GM18868 (cell line): ENCODE data around the gene PTCH2.
A peak's percentile ranks its signal among the peaks of the same experiment; 100 is the strongest.

Experiments used
- ATAC-seq: cut with Tn5 transposase; IDR thresholded peaks from one replicate; pipeline ENCODE4 v1.9.1; 2021; ENCODE audit warnings: mild to moderate bottlenecking, moderate library complexity; ENCODE audit not compliant: unreplicated experiment

The PTCH2 gene, protein sequence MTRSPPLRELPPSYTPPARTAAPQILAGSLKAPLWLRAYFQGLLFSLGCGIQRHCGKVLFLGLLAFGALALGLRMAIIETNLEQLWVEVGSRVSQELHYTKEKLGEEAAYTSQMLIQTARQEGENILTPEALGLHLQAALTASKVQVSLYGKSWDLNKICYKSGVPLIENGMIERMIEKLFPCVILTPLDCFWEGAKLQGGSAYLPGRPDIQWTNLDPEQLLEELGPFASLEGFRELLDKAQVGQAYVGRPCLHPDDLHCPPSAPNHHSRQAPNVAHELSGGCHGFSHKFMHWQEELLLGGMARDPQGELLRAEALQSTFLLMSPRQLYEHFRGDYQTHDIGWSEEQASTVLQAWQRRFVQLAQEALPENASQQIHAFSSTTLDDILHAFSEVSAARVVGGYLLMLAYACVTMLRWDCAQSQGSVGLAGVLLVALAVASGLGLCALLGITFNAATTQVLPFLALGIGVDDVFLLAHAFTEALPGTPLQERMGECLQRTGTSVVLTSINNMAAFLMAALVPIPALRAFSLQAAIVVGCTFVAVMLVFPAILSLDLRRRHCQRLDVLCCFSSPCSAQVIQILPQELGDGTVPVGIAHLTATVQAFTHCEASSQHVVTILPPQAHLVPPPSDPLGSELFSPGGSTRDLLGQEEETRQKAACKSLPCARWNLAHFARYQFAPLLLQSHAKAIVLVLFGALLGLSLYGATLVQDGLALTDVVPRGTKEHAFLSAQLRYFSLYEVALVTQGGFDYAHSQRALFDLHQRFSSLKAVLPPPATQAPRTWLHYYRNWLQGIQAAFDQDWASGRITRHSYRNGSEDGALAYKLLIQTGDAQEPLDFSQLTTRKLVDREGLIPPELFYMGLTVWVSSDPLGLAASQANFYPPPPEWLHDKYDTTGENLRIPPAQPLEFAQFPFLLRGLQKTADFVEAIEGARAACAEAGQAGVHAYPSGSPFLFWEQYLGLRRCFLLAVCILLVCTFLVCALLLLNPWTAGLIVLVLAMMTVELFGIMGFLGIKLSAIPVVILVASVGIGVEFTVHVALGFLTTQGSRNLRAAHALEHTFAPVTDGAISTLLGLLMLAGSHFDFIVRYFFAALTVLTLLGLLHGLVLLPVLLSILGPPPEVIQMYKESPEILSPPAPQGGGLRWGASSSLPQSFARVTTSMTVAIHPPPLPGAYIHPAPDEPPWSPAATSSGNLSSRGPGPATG

DNA sequence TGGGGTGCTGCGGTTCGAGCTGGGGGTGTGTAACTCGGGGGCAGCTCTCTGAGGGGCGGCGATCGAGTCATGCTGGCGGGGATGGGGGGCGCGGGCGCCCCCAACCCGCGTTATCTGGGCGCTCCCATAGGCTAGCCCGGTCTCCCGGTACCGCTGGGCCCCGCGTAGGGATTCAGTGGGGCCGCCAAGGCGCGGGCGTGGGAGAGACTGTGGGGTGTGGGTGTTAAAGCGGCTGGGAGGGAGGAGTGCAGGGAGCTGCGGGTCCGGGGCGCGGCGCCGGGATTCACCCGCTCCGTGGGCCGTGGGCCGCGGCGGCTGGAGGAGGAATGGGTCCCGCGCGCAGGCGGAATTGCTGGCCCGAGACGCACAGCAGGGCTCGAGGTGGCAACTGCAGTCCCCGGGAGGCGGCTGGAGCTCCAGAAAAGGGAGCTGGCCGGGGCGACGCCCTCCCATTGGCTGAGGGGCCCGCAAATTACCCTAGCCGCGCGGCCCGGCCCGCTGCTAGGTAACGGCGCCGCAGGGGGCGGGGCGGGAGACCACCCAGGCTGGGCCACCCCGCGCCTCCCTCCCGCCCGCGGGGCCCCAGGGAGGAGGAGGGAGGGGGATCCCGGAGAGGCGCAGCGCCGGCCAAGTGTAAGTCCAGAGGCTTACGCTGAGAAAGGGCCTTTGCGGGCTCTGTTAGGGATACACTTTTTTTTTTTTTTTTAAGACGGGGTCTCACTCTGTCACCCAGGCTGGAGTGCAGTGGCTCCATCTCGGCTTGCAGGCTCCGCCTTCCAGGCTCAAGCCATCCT lies at the start of gene PTCH2:
Gene PTCH2 (minus strand): TSS at position 392 of the 794 bp plus-strand sequence. CDS start 321 bp downstream, at position 71.
- ATAC-seq, result peak; percentile 42

DNA sequence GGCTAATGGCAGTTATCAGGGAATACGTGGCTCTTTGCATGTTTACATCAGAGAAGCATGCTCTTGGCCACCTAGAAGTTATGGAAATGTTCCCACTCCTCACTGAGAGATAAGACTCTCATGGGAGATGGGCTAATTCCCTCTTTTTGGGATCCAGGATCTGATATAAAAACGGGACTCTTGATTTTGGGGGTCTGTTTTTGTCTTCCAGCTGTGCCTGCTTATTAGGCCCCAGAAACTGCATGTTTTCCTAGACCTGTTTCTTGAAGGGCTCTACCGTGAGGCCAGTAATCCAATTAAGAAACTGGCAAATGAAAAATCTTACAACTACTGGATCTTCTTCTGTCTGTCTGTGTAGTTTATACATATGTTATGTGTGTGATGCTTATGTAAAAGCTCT lies 47.0 kb upstream of the PTCH2 start:
- no peak for ATAC-seq

DNA sequence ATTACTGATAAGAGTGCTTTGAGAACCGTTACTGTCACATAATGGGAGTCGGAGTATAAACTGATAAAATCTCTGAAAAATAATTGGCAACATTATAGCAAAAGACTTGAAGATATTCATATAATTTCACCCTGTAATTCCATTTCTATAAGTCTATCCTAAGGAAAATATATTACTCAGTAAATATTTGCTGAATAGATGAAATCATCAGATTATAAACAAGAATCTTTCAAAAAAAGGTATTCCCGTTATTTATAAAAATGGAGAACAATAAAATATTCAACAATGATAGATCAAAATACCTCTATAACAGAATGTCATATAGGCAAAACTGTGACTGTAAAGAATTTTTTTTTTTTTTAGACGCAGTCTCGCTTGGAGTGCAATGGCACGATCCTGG lies 42.4 kb upstream of the PTCH2 start:
- ATAC-seq, result no peak

DNA sequence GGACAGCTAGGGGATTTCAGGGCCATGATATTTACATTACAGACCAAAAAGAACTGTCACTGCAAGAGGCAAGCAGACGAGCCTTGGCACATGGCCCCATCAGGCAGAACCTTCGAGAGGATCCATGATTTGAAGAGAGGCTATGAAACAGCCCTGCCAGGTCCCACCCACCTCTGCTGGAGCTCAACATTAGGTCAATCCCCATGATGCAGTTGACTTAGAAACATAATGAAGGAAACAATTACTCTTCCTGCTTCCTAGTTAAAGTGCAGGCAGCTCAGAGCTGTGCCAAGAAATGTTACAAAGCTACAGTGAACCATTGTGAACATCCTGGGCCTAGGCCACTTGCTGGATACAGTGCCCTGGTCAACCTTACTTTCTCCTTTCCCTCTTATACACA lies 41.7 kb upstream of the PTCH2 start:
- no peak for ATAC-seq

DNA sequence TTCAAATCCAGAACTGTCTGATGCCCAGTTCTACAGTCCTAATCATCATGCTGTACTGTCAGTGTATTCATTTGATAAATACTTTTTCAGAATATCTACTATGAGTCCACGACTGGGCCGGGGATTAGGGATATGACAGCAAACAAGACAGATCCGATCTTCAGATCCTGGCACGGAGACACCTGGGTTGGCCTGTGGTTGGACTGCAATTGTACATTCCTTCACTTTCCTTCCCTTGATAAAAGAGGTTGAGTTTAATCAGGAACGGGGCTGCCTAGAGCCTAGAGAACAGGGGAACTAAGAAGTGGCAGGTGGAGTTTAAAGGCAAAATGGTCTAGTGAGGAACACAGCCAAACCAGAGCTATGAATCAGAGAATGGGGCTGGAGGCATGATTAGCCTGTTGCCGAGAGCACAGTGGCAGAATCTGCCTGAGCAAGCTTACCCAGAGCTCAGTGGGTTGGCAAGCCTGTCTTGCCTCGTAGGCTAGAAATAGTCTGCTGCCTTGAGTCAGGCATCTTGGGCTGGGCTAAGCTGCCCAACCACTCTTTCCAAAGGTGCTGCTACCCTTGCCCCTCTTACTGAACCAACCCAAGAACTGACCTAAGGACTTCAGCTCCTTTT lies 38.1 kb upstream of the PTCH2 start:
- no peak for ATAC-seq

DNA sequence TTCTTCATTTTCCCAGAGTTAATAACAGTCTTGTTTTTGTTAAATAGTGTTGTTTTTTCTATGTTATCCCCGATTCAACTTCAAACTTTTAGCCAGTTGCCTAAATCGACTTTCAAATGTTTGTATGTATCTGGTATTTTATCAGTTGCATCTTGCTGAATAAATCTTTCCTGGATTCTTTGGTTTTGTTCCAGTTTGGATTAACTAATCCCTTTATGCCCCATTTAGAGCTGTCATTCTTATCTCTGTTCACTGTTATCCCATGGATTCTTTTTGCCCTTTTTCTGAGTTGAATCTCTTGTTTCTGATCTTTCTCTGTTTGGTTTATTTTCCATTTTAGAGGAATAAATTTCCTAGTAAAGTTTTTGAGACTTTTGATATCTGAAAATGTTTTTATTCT lies 31.1 kb upstream of the PTCH2 start:
- no peak for ATAC-seq

DNA sequence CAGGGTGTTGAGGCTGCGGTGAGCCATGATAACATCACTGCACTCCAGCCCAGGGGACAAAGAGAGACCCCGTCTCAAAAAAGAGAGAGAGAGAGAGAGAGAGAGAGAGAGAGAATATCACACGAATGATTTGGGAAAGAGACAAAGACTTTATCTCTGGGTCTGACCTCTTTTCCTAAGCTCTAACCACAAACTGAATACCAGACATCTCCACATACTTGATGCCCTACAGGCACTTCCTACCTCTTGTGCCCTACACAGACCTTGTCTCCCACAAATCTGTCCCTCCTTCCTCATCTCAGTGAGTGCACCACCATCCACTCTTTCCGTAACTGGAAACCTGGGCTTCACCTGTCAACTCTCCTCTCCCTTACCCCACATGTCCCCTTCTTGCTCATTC lies 27.0 kb upstream of the PTCH2 start:
- ATAC-seq, result no peak

DNA sequence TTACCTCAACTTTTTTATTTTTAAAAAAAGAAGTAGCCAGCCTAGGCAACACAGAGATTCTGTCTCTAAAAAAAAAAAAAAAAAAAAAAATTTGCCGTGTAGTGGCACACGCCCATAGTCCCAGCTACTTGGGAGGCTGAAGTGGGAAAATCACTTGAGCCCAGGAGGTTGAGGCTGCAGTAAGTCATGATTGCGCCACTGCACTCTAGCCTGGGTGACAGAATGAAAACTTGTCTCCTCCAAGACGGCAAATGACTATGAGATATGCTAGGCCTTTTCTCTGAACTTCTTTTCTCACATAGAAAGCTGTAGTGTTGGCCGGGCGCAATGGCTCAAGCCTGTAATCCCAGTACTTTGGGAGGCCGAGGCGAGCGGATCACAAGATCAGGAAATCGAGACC lies 24.7 kb upstream of the PTCH2 start:
- no peak for ATAC-seq

DNA sequence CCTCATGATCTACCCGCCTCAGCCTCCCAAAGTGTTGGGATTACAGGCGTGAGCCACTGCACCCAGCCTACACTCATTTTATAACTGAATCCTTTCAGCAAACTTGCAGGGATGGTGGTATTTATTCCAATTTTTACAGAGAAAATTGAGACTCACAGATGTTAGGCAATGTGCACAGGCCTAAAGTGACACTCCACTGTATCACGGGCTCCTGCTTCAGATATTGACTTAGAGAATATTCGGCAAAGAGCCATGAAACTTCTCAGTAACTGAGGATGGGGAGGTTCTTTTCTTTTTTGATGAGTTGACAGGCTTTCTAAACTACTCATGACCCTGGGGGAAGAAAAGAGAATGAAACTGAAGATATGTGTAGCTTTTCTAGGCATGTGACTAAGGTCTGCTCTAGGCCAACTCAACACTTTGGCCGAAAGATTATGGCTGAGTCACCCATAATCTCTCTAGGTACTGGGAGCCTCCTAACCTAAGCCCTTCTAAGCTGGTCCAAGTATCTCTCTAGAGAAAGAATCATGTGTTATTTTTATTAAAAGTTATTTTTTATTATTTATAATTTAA lies 19.9 kb upstream of the PTCH2 start:
- no peak for ATAC-seq

DNA sequence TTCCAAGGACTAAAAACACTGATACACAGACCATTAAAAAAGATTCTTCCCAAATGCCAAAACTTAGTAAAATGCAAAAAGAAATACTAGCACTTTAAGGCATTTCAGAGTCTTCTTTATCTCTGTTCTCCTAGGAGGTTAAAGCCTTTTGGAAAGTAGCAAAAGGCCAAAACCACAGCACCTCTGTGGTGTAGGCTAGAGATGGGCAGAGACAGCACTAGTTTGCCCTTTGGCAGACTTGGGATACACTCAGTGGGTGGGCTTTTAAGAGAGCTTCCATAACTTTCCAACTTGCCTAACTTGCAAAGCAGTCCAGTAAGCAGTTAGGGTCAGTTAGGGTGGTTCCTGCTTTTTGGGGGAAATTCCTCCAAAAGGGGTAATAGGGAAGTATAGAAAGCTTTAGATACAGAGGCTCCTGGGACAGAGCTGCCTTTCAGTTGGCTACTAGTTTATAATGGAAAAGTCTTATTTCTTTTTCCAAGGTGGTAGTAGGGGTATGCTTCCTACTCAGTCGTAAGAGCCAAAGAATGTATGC lies 17.9 kb upstream of the PTCH2 start:
- ATAC-seq, result no peak

DNA sequence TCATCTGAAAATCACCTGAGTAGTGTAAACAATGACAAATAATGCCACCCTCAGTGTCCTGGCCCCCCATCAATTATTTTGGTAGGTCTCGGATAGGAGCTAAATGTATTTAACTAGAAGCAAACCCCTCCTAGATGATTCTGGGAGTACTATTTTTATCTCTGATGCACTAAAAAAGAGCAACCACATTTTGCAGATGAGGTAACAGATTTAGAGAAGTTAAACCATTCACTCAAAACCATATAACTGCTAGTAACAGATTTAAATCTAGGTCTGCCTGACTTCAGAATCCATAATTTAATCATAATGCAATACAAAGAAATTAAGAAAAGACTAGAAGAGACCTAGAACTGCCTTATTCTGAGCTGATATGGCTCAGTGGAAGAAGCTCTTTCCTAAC lies 17.3 kb upstream of the PTCH2 start:
- ATAC-seq, result no peak

DNA sequence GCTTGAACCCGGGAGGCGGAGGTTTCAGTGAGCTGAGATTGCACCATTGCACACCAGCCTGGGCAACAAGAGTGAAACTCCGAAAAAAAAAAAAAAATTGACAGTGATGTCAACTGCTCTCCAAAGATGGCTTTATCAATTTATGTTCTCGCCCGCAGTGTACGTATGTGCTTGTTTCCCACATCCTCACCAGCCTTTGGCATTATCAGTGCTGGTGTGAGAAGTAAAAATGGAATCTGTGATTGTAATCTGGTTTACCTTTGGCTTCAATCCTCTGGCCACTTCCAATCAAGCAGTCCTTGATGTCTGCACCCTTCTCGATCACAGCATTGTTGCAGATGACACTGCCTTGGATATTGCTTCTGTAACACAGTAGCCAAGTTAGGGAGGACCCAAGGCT lies 14.4 kb upstream of the PTCH2 start:
- ATAC-seq, result no peak

DNA sequence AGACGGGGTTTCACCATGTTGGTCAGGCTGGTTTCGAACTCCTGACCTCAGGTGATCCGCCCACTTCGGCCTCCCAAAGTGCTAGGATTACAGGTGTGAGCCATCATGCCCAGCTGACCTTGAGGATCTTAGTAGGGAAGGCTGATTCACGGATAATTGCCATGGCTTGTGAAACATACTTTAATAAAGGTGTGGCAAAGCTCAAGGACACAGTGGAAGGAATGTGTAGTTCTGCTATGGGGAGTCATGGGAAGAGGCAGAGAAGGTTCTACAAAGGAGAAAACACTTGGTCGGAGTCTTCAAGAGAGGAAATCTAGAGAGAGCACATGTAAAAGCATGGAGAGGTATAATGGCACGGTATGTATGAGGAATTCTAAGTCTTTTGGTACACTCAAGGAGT lies 12.7 kb upstream of the PTCH2 start:
- ATAC-seq, result no peak

DNA sequence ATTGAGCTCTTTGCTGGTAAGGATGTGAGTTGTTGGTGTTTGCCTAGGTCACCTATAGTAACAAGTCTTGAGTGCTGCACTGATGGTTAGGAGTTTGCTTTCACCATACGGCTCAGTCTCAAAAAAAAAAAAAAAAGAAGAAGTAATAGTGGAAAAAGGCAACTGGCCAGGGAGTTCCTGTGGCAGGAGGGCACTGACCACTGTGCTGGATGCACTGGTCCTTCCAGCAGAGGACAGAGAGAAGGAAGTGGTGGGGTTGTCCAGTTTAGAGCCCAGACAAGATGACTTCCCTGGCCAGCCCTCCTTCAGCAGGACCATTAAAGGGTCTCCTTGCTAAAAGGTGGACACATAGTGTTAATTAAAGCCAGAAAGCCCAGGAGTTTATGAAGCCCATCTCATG lies 11.9 kb upstream of the PTCH2 start:
- ATAC-seq, result no peak

DNA sequence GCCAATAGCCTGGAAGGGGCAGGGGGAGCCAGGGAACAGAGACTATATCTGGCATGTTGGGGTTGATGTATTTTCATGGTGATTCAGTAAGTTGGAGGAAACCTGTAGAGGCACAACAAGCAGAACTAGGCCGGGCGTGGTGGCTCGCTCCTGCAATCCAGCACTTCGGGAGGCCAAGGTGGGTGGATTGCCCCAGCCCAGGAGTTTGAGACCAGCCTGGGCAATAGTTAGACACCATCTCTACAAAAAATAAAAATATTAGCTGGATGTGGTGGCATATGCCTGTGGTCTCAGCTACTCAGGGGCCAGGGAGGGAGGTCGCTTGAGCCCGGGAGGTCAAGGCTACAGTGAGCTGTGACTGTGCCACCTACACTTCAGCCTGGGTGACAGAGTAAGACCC lies 10.1 kb upstream of the PTCH2 start:
- ATAC-seq, result no peak

DNA sequence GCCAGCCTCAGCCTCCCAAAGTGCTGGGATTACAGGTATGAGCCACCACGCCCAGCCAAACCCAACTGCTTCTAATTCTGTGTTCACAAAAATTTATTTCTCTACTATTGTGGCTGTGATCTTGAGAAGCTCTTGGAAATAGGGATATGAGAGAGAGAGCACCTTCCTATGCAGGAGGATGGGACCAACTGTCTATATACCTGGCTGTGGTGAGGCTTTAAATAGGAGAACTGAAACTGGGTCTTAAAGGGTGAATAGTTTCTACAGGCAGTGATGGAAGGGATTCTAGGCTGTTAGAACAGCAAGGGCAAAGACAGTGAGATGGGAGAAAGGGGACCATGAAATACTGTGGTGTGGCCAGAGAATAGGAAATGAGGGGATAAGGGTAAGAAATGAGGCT lies 8.3 kb upstream of the PTCH2 start:
- no peak for ATAC-seq

DNA sequence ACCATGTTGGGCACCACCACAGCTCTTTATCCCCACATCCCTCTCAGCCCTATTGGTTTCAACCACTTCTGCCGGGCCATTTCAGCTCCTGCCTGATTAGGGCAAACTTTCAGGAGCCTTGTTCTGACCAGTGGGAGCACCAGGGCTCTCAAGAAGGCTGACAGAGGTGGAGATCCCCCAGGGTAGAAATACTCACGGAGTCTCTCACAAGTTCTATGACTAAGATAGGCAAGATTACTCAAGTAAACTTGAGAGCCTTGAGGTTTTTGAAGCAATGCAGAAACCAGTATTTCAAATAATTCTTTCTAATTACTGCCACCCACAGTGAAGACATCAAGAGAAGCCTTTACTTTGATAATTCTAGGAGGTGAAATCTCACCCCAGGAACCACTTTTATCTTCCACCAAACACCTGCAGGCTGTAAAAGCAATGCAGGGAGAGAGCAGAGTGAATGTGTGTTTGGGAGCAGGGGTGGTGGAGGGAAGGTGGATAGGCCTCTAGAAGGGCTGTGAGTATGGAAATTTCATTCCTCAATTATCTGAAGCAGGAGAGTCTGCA lies 6.6 kb upstream of the PTCH2 start:
- ATAC-seq, result no peak

DNA sequence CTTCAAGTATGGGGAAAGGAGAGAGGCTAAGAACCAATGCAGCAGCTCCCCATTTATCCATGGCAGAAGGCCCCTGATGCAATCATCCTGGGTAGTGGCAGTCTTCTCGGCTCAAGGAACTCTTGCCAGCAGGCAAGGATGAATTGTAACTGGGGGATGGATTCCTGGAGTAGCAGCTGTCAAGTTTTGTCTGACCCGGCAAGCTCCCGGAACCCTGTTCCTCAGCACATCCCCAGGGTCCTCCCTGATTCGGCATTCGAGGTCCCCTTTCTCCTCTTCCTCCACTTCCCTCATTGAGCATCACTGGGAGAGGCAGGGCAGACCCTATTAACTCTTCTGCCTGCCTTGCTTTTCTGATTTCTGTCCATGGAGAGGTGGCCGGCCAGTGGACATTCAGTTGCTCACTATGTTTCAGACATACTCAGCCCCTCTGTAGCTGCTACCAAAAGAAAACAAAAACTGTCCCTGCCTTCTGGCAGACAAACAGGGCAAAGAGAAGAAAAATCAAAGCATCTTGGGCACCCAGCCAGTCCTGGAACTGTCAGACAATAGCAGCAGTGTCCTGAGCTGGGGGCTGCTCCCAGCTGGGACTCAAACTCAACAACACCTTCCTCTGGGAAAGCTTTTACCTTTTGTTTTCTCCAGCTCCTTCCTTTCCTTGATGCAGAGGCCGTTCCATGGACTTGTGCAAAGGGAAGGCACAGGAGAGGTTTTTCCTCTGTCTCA lies 5.6 kb upstream of the PTCH2 start:
- no peak for ATAC-seq

DNA sequence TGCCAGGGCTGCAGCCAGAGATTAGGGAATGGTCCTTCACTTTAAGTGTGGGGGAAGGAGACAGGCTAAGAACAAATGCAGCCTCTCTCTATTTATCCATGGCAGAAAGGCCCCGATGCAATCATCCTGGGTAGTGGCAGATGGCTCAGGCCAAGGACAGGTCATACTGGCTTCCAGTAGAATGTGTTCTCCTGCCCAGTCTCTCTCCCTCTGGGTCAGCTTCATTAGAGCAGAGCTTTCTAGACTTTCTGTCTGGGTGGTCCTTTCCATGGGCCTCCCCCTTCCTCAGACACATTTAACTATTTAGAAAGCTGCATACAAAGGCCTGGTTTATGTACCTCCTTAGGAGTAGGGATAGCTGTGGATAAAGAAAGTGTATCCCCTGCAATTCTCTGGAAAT lies 4.8 kb upstream of the PTCH2 start:
- no peak for ATAC-seq
